HG03025 (cell line): Measurements from ENCODE around the gene XXYLT1.

Experiments used
- ATAC-seq: cut with Tn5 transposase; IDR thresholded peaks from one replicate; pipeline ENCODE4 v1.9.1; 2021; ENCODE audit warnings: mild to moderate bottlenecking, moderate library complexity; ENCODE audit not compliant: unreplicated experiment, low FRiP score

The XXYLT1 gene

DNA sequence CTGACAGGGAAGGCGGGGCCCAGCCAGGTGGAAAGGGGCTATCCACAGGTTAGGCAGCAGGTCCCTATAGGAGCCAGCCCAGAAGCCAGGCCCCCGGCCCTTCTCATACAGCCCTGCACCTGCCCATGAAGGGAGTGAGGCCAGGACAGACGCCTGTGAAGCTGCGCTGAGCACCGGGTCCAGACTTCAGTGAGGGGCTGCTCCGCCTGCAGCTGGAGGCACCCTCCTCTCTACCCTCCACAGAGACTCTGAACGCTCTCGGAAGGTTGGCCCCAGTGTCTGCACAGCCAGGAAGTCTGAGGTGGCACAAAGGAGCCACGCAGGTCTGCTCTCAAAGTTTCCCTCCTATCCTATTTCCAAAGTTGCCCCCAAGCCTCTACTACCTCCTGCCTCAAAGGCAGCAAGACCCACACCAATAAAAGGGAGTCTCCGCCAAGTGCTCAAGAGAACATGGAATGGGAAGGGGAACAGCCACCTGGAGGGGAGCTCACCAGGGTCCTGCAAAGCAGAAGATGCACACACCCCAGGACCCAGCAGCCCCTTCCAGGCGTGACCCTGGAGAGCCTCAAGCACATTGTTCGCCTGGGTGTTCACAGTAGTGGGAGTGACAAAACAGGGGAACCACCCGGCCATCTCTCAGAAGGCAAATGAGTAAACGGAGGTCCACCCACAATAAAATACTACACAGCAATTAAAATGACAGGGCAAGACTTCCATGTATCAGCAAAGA is 19.5 kb downstream of the XXYLT1 start:
- no peak for ATAC-seq

DNA sequence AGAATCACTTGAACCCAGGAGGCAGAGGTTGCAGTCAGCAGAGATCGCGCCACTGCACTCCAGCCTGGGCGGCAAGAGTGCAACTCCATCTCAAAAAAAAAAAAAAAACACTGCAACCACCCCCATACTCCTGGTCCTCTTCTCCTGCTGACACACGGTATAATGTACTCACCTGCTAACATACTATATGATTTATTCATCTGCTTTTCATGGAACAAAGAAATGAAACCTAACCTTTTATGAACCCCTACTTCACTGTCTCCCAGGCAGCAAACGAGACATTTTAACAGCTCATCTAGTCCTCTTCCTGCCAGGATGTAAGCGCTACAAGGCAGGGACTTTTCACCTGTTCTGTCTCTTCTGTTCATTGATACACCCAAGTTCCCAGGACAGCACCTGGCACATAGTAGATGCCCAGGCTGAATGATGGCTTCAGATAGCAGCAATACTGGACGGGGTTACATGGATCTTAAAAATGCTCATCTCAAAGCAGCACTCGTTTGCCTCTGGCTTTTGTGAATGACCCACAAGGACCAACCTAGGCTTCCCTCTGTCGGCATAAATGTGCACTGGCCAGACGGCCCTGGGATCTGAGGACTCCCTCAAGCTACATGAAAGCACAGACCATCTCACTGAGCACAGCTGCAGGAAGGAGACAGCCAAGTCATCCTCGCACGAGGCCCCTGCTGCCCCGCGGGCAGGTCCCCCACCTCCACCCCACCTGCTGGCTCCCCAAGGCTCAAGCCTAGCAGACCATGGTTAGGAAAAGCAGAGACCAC is 20.3 kb downstream of the XXYLT1 start:
- ATAC-seq = no peak

DNA sequence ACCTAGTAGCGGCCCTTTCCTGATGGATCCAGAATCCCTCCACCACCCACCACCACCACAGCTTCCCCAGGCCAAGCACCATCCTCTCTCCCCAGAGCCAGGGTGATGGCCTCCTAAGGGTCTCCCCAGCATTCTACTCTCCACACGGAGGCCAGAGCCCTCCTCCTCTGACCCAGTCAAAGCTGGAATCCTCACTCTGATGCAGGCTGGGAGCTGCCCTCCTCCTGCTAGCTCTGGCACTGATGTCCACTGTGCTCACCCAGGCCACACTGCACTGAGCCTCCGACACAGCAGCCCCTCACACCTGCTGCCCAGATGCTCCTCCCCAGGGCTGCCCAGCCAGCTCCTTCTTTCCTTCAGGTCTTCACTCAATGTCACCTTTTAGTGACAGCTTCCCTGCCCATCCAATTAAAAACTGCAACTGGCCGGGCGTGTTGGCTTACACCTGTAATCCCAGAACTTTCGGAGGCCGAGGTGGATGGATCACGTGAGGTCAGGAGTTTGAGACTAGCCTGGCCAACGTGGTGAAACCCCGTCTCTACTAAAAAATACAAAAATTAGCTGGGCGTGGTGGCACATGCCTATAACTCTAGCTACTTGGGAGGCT is 21.0 kb downstream of the XXYLT1 start:
- ATAC-seq = no peak

DNA sequence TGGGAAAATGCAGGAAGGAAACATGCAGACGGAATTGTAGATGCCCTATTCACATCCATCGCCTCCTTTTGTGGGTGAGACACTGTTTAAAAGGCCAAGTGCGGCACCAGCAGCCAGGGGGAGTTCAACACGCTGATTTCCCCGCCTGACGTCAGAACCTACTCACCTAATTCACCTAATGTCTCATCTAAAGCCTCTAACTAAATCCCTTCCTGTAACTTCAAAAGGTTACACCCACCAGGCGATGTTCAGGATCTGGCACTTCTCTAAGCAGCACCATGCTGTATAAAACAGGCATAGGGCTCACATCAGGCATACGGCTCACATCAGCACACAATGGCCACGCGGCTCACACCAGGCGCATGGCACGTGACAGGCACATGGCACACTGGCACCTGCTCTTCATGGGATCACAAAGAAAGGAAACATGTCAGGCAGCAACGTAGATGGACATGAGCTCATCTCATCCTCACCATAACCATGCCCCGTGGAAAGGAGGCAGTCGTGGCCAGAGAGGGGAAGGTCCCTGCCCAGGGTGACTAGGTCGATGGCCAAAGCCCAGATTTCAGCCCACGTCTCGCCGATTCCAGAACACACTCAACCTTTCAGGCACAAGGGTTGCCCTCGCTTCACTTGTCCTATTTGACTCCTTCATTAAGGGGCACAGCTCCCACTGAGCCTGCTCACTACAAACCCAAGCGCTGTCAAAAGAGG is 21.7 kb downstream of the XXYLT1 start:
- ATAC-seq = no peak

DNA sequence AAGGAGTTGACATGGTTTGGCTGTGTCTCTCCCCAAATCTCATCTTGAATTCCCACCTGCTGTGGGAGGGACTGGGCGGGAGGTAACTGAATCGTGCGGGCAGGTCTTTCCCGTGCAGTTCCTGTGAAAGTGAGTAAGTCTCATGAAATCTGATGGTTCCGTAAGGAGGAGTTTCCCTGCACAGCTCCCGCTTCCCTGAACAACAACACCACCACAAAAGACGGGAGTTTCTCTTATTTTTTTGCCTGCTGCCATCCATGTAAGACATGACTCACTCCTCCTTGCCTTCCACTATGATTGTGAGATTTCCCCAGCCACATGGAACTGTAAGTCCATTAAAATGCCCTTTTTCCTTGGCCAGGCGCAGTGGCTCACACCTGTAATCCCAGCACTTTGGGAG is 22.7 kb downstream of the XXYLT1 start:
- no peak for ATAC-seq

DNA sequence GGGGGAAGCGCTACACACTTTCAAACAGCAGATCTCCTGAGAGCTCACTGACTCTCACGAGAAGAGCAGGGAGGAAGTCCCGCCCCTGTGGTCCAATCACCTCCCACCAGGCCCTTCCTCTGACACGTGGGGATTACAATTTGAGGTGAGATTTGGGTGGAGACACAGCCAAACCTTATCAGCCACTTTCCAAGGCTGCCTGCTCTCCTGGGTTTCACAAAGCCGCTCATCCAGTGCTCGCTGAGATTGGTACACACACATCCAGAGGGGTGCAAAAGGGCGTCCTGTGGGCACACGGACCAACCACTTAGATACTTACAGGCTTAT is 23.1 kb downstream of the XXYLT1 start:
- ATAC-seq = no peak

DNA sequence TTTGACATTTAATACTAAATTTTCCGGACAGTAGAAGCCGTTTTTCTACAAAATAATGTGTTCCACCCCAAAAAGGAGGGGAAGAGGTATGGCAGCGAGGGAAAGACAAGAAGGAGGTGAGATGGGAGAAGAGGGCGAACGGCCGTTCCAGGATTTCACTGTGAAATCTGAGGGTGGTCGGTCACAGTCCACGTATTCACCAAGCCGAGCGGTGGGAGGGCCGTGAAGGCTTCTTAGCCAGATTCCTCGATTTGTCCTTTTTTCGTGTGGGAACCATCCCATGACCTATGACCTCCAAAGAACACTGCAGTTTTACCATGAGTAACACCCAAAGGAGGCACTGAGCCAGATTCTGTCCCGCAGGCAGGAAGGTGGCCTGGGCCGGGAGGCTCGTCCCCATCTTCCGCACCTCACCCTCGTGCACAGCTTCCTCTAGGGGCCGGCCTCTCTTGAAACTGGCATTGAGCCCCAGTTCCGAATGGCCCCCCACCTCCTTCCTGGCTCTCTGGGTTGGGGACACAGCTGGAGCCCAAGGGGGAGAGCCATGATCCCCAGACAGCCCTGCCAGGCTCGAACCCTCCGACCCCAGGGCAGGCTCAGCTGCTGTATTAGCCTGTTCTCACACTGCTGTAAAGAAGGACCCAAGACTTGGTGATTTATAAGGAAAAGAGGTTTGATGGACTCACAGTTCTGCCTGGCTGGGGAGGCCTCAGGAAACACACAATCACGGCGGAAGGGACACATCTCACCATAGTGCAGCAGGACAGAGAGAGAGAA is 23.7 kb downstream of the XXYLT1 start:
- ATAC-seq = no peak

DNA sequence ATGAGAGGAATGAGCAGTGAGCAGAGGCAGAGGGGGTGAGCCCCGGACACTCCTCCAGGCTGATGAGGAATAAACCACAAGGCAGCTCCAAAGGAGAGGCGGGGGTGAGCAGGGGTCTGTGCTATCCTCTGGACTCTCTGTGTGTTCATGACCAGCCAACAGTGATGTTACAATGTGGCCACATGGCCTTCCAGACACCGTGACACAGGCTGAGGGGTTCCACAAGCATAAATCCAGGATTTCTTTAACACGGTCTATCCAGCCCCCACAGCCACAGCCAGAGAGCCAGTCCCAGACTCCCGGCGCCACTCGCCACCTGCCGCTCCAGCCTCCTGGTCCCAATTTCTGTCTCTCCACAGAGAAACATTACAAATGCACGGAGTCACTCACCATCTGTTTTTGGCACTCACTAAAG is 24.4 kb downstream of the XXYLT1 start:
- no peak for ATAC-seq

DNA sequence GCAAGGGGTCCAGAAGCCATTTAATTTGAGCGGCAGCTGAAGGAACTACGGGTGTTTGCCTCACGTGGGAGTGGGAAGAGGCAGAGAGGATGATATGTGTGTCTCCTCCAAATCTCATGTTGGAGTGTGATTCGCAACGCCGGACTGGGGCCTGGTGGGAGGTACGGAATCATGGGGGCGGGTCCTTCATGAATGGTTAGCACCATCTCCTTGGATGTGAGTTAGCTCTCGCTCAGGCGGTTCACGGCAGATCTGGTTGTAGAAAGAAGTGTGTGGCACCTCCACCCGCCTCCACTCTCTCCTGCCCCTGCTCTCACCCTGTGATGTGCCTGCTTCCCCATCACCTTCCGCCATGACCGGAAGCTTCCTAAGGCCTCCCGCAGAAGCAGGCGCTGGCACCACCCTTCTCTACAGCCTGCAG is 25.4 kb downstream of the XXYLT1 start:
- ATAC-seq = no peak

DNA sequence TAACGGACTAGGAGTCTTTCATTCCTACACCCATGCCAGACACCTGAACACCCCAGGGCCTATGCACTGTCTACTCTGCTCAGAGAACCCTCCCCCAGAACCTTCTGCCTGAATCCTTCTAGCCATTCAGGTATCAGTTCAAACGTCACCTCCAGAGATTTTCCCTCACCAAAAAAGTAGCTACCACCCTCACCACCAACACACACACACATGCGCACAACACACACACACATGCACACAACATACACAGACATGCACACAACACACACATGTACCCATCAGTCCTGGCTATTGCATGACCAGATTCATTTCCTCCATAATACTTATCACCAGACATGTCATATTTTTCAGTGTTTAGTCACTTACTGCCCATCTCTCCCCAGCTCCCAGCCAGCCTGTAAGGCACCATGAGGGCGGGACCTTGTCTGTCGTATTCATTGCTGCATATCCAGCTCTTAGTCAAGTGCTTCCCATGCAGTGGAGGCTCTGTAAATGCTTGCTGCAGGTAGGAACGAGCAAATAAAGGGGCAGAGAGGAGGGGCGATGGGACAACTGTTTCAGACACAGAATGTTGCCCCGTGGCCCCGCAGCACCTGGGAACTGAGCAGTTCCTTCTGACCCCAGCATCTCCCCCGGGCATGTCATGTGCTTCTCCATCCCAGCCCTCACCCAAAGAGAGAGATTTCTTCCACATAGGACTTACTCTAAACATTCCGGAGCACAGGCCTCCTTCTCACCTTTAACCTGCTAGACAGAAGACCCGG is 29.2 kb downstream of the XXYLT1 start:
- no peak for ATAC-seq

DNA sequence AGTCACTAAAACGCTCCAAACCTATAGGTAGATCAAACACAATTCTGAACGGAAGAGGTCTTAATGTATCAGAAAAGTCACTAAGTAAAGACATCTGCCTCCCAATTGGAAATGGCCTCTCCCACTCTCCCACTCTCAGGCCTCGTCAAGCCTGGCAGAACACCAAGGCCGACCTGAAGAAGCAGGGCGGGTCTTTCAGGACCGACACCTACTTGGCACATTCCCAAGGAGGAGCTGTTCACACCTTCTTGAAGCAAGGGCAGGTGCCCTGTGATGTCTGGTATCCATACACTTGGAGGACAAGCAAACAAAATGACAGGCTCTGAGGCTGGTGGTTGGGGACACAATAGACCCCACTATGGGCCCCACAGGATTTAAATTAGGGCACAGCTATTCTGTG is 30.0 kb downstream of the XXYLT1 start:
- no peak for ATAC-seq

DNA sequence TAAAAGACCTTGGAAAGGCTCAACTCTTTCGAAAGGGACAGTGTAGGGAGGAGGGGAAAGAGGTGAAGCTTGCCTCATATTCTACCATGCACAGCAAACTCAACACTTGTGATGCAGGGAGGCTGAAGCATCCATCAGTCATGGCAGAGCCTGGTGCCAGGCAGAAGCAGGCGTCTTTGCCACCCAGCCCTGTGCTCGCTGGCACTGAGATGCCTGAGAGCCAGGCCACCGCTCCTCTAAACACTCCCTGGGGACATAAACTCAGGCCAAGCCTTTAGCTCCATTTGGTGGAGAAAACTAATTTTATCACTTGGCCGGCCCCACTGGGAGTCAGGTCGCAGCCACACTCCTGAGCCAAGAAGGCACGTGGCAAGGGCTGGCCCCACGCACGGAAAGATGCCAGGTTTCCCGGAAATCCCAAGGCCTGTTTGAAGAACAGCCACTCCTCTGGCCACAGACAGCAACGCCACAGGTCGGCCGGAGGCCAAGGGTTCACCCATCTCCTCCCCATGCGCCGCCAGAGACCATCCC is 30.7 kb downstream of the XXYLT1 start:
- ATAC-seq = no peak

DNA sequence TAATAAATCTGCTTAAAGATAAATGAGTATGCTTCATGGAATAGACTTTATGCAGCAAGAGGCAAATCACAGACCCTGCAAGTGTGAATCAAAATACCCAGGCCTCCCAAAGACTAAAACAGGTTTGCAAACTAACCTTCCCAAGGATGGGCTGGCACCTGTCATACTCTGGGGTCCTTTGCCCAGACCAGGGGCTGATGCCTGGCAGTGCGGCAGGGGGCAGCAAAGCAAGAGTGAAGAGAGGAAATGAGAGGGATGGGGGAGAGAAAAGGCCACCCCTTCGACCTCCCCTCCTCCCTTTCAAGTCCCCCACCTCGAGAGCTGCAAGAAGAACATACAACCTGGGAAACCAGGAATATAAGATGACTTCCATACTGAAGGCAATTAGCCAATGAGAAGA is 31.8 kb downstream of the XXYLT1 start:
- no peak for ATAC-seq

DNA sequence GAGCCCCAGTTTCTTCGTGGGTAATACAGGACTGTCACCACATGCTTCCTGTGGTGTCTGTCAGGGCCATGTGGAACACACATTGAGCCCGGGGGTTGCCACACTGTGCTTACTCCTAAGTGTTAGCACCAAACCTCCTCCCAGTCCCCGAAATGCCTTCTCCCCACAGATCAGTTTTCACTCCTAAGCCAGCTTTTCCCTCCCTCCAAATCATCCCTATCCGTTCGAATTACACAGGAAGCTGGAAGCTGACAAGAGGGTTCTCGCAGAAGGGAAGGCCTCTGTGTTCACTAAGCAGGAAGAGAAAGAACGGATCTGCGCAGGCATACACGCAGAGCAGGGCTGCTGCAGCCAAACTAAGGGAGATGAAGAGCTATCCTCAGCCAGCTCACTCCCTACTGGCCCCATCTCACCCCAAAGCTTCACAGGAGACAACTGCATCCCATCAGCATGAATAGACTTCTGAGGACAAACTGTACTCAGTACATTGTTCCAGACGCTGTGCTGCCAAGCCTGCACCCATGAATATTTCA is 32.3 kb downstream of the XXYLT1 start:
- ATAC-seq = no peak

DNA sequence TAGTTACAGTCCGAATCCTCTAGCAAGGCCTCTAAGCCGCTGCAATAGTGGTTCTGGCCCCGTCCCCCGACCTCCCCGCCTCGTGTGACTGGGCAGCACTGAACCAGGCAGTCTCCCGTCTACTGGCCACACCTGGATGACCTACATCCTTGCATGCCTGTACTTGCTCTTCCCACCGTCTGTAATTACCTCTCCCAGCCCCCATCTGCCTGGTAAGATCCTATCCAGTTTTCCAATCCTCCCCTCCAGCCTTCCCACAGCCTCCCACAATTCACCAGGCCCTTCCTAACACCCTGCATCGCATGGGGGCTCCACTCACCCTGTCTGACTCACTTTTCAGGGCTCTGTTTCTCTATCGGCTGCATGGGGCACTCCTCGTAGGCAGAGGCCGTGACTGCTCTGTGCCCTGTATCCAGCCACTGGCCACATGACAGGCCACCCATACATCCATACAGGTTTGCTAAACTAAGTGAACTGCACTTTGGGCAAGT is 32.8 kb downstream of the XXYLT1 start:
- ATAC-seq = no peak

DNA sequence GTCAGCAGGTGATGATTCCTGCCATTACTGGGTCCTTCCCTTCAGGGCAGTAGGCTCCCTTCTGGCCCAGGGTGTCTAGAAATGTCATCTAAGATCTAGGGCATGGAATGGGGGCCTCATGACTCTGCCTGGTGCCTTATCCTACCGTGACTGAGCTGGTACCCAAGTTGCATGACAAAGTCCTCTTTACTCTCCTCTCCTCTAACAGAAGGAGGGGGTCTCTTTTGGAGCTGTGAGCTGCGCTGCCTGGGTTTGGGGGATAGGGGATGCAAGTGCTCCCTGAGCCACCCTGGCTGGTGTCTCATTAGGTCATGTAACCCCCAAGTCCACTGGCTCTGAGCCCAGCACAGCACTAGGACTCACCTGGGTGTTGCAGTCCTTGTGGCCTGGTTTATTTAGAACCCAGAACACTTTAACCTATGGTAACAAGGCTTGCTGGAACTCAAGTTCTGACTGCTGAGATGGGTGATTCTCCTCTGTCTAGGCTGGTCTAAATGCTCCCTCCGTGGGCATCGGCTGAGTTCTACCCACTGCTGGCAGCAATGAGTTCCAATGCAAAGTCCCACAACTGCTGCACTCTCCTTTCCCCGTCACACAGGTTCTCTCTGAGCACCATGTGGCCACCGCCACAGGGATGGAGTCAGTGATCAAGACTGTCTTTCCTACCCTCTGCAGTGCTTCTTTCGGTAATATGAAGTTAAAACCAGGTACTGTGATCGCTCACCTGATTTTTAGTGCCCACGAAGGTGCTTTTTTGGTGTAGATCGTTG is 34.0 kb downstream of the XXYLT1 start:
- ATAC-seq = no peak

DNA sequence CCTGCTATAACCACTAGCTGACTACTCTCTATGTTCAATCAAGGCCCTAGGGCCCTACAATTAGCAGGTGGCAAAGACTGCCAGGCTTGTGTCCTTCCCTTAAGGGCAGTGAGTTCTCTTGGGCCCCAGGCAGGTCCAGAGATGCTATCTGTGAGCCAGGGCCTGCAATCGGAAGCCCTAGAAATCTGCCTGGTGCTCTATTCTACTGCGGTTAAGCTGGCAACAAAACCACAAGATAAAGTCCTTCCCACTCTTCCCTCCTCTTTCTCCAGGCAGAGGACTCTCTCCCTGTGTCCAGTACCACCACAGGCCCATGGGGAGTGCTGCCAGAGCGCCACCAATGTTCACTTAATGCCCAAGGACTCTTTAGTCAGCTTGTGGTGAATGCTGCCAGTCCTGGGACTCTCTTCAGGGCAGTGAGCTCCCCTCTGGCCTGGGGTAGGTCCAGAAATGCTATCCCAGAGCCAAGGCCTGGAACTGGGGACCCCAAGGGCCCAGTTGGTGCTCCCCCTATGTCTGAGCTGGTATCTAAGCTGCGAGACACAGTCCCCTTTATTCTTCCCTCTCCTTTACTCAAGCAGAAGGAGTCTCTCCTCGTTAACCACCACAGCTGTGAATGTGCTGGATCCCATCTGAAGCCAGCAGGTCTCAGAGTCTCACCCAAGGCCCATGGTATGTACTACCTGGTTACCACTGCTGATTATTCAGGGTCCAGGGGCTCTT is 34.7 kb downstream of the XXYLT1 start:
- ATAC-seq = no peak

DNA sequence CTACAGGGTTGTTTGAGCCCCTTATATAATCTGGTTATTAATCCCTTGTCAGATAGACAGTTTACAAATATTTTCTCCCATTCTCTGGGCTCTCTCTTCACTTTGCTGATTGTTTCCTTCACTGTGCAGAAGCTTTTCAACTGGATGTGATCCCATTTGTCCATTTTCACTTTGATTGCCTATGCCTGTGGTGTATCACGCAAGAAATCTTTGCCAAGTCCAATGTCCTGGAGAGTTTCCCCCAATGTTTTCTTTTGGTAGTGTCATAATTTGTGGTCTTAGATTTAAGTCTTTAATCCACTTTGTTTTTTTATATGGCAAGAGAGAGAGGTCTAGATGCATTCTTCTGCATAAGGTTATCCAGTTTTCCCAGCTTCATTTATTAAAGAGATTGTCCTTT is 40.7 kb downstream of the XXYLT1 start:
- no peak for ATAC-seq
